K562 (cell line): ENCODE results near the gene ZNF232.

ENCODE experiments used
- LARP7 ChIP-seq: fragments of 450-650 bp; IDR thresholded peaks from 2 replicates; pipeline ENCODE4 v1.6.1; 2016
- NFYB ChIP-seq: IDR thresholded peaks from 2 replicates; pipeline ENCODE4 v1.6.1; 2011; ENCODE audit warnings: mild to moderate bottlenecking, moderate library complexity; ENCODE audit not compliant: insufficient read length; ENCODE audit errors: extremely low read depth
- POLR2A ChIP-seq: fragments of 450-650 bp; conservative IDR thresholded peaks from 2 replicates; pipeline ENCODE4 v1.6.1; 2016
- POLR2G ChIP-seq: fragments of 200-400 bp; formaldehyde crosslinking; IDR thresholded peaks from 2 replicates; pipeline ENCODE4 v1.6.1; 2017; ENCODE audit warnings: low read depth, mild to moderate bottlenecking, antibody characterized with exemption, low read length, moderate library complexity
- REST ChIP-seq, 2 experiments: fragments of 450-650 bp; formaldehyde crosslinking in 1 of 2; IDR thresholded peaks; 2 replicates each; pipeline versions ENCODE4 v1.4.0 to v1.6.1; 2014 to 2020; ENCODE audit warnings: mild to moderate bottlenecking in 2 of 2, borderline replicate concordance in 1 of 2, low read depth in 1 of 2
- SAP30 ChIP-seq: fragments of 200-600 bp; sonication (generic); IDR thresholded peaks from 2 replicates; pipeline ENCODE4 v1.6.1; 2012; ENCODE audit warnings: borderline replicate concordance, low read depth, mild to moderate bottlenecking, moderate library complexity, low read length, control low read depth, inconsistent platforms; ENCODE audit not compliant: insufficient read depth, poor library complexity, severe bottlenecking
- SLC30A9 ChIP-seq: fragments of 250-450 bp; sonication (Bioruptor Pico); IDR thresholded peaks from 2 replicates; pipeline ENCODE4 v1.8.0; 2022; ENCODE audit warnings: mild to moderate bottlenecking, moderate library complexity
- TCF7 ChIP-seq: sonication (generic); IDR thresholded peaks from 2 replicates; pipeline ENCODE4 v1.6.1; 2016; ENCODE audit warnings: antibody characterized with exemption, borderline replicate concordance
- ZNF121 ChIP-seq: sonication (generic); formaldehyde crosslinking; conservative IDR thresholded peaks from 2 replicates; pipeline ENCODE4 v1.8.0; 2022; ENCODE audit warnings: missing genetic modification reagents
- ZNF146 ChIP-seq: IDR thresholded peaks from one replicate; pipeline ENCODE4 v1.6.1; 2018; ENCODE audit warnings: missing compliant biosample characterization; ENCODE audit not compliant: unreplicated experiment

GRCh38 chr17:5078106-5079028, 33.3 kb downstream of the ZNF232 start, which contains the start of gene ZFP3:
- TF ChIP-seq SAP30 = no peak
- no peak for TF ChIP-seq POLR2A
- TF ChIP-seq TCF7 = no peak
- no peak for TF ChIP-seq POLR2G
- TF ChIP-seq LARP7 = no peak
- no peak for TF ChIP-seq NFYB
- TF ChIP-seq SLC30A9 (CRISPR knock-in tag) = no peak
- TF ChIP-seq REST (IDR thresholded peaks at IDR 0.05; ENCODE audit: borderline replicate concordance) = no peak
- no peak for TF ChIP-seq REST (CRISPR knock-in tag; IDR thresholded peaks at IDR 0.05; ENCODE audit: low read depth)
- no peak for TF ChIP-seq ZNF146 (CRISPR knock-in tag)
- no peak for TF ChIP-seq ZNF121 (CRISPR knock-in tag)
